Measurements from ENCODE around the gene AP1S1.
"Not testable (repeated sequence)": the region's sequence is repeated elsewhere in the genome, so short reads cannot be mapped to it uniquely, and the experiment has no call there.

AP1S1 gene

DNA sequence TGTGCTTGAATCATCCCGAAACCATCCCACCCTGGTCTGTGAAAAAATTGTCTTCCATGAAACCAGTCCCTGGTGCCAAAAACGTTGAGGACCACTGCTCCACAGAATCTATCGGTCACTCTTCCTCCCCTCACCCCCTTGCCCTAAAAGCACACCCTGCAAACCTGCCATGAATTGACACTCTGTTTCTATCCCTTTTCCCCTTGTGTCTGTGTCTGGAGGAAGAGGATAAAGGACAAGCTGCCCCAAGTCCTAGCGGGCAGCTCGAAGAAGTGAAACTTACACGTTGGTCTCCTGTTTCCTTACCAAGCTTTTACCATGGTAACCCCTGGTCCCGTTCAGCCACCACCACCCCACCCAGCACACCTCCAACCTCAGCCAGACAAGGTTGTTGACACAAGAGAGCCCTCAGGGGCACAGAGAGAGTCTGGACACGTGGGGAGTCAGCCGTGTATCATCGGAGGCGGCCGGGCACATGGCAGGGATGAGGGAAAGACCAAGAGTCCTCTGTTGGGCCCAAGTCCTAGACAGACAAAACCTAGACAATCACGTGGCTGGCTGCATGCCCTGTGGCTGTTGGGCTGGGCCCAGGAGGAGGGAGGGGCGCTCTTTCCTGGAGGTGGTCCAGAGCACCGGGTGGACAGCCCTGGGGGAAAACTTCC is 28.2 kb upstream of the AP1S1 start:
- DNase-seq = no peak

DNA sequence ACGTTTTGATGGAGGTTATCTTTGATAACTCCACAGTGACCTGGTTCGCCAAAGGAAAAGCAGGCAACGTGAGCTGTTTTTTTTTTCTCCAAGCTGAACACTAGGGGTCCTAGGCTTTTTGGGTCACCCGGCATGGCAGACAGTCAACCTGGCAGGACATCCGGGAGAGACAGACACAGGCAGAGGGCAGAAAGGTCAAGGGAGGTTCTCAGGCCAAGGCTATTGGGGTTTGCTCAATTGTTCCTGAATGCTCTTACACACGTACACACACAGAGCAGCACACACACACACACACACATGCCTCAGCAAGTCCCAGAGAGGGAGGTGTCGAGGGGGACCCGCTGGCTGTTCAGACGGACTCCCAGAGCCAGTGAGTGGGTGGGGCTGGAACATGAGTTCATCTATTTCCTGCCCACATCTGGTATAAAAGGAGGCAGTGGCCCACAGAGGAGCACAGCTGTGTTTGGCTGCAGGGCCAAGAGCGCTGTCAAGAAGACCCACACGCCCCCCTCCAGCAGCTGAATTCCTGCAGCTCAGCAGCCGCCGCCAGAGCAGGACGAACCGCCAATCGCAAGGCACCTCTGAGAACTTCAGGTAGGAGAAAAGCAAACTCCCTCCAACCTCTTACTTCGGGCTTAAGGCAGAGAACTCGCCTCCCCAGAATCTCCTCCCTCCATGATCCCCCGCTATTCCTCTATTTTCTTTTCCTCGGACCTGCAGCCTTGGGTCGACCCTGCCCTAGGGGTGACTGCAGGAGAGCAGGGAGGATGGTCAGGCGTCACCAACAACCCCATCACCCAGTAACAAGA is 27.4 kb upstream of the AP1S1 start, which contains the start of gene SERPINE1:
TSS of gene SERPINE1 (plus strand) at position 454 of the 809 bp plus-strand sequence. CDS start 1,290 bp downstream, outside the sequence.
- peak; percentile 22 for DNase-seq

DNA sequence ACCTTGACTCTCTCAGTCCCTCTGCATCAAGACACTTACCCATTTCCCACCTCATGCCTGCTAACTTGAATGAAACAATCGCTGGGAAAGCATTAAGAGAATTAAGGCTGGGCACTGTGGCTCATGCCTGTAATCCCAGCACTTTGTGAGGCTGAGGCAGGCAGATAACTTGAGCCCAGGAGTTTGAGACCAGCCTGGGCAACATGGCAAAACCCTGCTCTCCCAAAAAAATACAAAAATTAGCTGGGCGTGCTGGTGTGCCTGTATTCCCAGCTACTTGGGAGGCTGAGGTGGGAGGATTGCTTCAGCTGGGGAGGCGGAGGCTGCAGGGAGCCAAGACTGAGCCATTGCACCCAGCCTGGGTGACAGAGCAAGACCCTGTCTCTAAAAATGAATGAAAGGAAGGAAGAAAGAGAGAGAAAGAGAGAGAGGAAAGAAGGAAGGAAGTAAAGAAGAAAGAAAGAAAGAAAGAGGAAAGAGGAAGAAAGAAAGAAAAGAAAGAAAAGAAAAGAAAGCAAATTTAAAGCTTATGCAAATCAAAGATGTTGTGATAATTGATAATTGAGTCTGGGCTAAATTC is 26.7 kb upstream of the AP1S1 start:
- no peak for DNase-seq

DNA sequence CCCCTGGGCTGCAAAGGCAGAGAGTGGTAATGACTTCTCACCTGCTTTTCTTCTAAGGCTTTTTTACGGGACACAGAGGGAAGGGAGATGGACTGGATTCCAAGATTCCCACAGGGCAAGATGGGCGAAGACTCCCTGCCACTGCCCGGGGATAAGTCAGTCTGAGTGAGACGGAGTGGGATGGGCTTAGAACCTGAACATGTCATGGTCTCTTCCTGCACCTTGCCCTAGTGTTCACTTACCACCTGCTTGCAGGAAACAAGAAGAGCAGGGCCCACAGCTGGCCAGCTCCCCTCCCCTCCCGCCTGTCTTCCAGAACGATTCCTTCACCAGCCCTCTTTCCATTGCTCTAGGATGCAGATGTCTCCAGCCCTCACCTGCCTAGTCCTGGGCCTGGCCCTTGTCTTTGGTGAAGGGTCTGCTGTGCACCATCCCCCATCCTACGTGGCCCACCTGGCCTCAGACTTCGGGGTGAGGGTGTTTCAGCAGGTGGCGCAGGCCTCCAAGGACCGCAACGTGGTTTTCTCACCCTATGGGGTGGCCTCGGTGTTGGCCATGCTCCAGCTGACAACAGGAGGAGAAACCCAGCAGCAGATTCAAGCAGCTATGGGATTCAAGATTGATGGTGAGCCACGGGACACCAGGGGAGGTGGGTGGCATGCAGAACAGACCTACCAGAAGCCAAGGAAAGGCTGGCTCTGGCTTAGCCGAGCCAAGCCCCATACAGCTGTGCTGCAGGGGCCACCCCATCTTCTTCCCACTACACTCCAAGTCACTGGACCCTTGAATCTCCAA is 26.0 kb upstream of the AP1S1 start:
- no peak for DNase-seq

DNA sequence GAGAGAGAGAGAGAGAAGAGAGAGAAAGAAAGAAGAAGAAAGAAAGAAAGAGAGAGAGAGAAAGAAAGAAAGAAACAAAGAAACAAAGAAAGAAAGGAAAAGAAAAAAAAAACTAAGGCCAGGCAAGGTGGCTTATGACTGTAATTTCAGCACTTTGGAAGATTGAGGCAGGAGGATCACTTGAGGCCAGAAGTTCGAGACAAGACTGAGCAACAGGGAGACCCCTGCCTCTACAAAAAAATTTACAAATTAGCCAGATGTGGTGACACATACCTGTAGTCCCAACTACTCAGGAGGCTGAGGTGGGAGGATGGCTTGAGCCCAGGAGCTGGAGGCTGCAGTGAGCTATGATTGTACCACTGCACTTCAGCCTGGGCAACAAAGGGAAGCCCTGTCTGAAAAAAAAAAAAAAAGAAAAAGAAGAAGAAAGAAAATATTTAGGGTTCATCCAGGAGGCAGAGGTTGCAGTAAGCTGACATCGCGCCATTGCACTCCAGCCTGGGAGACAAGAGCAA is 24.6 kb upstream of the AP1S1 start:
- DNase-seq = no peak

DNA sequence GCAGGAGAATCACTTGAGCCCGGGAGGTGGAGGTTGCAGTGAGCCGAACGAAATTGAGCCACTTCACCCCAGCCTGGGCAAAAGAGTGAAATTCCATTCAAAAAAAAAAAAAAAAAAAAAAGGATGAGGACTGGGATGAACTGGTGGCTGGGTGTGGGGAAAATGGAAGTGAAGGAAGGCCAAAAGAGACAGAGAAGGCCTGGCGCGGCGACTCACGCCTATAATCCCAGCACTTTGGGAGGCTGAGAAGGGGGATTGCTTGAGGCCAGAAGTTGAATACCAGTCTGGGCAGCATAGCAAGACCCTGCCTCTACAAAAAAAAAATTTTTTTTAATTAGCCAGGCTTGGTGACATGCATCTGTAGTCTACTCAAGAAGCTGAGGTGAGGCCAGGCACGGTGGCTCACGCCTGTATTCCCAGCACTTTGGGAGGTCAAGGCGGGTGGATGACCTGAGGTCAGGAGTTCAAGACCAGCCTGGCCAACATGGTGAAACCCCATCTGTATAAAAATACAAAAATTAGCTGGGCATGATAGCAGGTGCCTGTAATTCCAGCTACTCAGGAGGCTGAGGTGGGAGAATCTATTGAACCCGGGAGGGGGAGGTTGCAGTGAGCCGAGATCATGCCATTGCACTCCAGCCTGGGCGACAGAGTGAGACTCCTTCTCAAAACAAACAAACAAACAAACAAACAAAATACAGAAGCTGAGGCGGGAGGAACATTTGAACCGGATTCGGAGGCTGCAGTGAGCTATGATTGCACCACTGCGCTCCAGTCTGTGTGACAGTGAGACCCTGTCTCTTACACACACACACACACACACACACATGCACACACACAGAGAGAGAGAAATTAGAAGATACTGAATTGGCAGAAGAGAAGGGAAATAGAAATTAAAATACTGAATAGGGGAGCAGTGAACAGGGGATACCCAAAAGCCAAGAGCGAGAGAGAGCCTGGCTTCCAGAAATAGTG is 21.4 kb upstream of the AP1S1 start:
- DNase-seq = not testable (repeated sequence)

DNA sequence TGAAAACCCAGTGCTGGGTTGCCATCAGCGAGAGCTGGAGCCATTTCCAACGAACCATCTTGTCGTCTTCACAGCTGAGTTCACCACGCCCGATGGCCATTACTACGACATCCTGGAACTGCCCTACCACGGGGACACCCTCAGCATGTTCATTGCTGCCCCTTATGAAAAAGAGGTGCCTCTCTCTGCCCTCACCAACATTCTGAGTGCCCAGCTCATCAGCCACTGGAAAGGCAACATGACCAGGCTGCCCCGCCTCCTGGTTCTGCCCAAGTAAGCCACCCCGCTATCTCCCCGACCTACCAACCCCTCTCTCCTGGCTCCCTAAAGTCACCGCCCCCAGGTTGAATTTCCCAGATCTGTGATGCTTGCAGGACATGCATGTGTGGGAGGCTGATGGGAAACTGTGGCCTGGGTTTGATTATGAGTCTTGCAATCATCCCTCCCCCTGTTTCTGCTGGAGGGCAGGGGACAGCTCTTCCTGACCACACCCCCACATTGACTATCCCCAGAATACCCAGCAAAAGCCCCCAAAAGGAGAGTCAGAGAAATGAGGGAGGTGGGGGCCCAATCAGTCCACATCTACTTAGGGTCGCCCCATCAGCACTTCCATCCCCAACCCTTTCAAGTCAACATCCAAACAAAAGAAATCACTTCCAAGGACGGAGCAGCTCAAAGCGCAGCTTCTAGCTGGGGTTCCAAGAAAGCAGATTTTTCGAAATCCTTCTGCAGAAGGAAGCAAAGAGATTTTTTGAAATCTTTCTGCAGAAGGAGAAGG is 20.5 kb upstream of the AP1S1 start:
- DNase-seq = no peak

DNA sequence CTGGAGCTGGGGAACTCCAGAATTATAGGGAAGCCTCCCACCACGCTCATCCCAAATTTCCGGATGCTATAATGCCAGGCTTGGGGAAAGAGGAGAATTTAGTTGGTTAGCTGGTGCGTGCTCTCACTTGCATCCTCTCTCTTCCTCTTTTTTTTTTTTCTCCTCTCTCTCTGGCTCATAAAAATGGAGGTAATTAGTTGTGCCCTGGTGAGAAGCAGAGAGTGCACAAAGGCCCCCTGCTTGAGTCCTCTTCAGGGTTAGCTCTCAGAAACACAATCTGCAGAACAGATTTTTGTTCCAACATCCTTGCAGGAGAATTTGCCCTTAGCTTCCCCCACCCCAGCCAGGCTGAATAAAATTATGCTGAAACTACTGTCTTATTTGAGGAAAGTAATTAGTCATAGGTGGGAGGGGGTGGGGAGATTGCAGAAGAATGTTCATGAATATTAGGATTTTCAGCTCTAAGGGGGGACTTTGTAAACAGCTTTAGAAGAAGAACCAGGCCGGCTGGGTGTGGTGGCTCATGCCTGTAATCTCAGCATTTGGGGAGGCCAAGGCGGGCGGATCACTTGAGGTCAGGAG is 19.8 kb upstream of the AP1S1 start:
- DNase-seq = no peak

DNA sequence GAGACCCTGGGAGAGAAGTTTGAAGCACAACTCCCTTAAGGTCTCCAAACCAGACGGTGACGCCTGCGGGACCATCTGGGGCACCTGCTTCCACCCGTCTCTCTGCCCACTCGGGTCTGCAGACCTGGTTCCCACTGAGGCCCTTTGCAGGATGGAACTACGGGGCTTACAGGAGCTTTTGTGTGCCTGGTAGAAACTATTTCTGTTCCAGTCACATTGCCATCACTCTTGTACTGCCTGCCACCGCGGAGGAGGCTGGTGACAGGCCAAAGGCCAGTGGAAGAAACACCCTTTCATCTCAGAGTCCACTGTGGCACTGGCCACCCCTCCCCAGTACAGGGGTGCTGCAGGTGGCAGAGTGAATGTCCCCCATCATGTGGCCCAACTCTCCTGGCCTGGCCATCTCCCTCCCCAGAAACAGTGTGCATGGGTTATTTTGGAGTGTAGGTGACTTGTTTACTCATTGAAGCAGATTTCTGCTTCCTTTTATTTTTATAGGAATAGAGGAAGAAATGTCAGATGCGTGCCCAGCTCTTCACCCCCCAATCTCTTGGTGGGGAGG is 16.5 kb upstream of the AP1S1 start:
- no peak for DNase-seq

DNA sequence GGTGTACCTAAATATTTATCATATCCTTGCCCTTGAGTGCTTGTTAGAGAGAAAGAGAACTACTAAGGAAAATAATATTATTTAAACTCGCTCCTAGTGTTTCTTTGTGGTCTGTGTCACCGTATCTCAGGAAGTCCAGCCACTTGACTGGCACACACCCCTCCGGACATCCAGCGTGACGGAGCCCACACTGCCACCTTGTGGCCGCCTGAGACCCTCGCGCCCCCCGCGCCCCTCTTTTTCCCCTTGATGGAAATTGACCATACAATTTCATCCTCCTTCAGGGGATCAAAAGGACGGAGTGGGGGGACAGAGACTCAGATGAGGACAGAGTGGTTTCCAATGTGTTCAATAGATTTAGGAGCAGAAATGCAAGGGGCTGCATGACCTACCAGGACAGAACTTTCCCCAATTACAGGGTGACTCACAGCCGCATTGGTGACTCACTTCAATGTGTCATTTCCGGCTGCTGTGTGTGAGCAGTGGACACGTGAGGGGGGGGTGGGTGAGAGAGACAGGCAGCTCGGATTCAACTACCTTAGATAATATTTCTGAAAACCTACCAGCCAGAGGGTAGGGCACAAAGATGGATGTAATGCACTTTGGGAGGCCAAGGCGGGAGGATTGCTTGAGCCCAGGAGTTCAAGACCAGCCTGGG is 15.9 kb upstream of the AP1S1 start:
- peak; percentile 91 for DNase-seq

DNA sequence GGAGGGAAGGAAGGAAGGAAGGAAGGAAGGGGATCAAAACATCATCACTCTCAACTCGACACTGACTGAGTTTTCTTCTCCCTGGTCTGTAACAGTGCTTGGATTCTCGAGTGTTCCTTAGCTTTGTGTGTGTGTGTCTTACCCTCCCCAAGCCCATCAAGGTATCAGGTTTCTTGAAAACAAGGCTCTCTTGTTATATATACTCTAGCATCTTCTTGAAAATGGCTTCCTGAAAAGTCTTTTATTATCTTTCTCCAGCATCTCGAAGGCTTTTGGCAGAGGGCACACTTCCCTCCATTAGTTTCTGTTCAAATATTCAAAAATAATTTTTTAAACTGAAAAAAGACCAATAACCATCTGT is 14.0 kb upstream of the AP1S1 start:
- DNase-seq = no peak

DNA sequence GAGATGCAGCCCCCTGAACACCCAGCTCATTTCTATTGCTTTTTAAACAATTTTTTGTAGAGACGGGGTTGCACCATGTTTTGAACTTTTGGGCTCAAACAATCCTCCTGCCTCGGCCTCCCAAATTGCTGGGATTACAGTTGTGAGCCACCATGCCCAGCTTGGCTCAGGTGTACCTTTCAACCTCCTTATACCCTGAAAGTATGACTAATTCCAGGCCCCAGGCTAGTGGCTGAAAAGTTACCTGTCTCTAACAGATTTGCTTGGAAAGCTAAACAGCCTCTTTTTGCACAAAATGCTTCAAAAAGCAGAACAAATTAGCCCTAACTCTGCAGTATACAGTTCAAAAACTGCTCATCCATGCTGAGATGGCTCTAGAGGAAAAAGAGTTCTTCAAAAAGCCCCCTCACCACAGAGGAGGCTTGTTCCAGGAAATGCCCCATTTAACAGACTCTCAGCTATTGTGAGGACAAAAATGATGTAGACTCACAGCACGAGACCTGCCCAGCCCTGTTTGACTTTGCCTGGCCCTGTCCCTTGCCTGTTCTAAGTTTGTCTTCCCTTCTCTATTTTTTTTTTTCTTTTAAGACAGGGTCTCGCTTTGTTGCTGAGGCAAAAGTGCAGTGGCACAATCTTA is 13.4 kb upstream of the AP1S1 start:
- DNase-seq = no peak

DNA sequence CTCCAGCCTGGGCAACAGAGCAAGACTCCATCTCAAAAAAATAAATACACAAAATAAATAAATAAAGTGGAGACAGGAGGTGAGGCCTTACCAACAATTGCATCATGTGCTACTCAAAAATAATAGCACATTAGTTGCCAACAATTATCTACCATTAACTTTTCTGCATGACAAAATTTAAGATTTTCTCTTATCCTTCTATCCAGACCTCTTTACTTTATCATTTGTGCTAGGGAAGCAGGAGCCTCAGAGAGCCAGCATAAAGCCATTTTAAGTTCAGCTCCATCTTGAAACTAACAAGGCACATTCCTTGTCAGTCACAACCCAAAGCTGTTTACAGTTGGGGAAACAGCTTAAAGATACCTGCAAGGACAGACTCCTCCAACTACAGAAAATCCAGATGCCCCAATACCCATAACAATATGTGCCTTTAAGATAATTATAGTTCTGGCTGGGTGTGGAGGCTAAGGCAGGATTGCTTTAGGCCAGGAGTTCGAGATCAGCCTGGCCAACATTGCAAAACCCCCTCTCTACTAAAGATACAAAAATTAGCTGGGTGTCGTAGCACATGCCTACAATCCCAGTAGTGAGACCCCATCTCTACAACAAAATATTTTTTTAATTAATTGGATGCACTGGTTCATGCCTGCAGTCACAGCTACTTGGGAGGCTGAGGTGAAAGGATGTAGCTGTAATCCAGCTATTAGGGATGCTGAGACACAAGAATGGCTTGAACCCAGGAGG is 2.2 kb upstream of the AP1S1 start:
- DNase-seq = no peak

DNA sequence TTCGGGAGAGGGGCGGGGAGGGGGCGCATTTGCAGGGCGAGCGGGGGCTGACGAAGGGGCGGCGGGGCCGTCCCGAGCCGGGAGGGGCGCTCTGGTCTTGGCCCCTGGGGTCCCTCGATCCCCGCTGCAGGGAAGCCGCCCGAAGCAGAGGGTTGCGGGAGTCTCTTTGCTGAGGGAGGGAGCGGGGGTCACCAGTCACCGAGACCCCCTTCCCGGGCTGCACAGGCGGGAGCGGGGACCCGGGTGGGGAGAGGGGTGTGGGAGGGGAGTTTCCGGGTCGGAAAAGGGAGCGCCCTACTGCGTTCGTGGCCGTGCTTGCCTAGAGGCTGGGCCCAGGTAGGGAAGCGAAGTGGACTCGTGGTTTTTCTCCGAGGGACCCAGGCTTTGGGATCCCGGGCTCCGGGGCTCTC is 422 bp downstream of the AP1S1 start:
- DNase-seq = no peak

DNA sequence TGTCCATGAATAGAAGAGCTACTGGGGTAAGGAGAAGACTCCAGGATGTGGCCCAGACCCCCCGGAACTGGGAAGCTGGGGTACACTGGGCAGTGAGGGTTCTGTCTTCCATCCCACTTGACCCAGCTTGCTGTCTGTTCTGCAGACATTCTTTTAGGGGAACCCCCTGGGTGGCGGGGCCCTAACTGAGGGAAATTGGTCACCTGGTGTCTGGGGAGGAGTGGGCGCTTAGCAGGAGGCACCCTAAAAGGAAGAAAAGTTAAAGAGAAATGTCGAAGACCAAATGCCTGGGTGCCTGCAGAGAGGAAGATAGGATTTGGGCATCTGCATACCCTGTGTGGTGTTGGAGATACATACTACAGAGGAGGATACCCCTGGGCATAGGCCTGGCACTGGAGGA is 1.0 kb downstream of the AP1S1 start:
- DNase-seq = no peak

DNA sequence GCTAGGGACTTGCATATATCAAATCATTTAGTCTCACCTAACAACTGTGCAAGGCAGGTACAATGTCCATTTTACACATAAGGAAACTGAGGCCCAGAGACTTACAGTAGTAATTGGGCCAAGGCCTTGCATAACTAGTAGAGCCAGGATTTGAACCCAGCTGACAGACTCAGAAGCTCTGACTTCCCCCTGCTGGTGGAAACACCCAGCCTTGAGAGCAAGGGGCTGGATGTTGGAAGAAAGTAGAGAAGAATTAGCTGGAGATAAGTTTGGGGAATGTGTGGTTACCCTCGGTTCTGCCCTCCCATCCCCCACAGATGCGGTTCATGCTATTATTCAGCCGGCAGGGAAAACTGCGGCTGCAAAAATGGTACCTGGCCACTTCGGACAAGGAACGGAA is 2.0 kb downstream of the AP1S1 start:
- no peak for DNase-seq

DNA sequence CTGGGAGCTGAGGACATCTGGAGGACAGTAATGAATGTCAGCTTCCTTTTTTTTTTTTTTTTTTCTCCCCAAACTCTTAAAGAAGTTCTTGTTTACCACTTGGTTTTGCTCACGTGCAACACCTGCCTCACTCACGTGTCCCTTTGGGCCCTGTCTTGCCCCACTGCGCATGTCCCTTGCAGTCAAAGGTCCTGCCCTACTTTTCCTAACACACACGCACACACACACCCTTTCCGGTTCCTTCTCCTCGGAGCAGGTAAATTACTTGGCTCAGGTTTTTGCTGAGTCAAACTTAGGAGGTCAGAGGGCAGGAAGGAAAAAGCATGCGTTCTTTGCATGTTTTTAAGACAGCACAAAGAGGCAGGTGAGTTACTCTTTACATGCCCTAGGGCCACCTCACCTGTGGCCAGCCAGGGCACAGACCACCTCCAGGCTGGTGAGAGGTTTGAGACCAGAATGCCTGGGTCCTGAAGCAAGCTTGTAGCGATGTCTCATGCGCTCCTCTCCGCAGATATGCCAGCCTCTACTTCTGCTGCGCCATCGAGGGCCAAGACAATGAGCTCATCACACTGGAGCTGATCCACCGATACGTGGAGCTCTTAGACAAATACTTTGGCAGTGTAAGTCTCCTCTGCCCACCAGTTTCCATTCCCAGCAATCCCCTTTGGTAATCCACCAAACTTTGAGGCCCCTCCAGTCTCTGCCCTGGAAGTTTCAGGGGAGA is 2.8 kb downstream of the AP1S1 start:
- DNase-seq = no peak
